CD14-positive monocyte (primary cell): ENCODE data around the gene ADAMTS4. TPM values are rescaled to one million over a fixed set of nuclear protein-coding genes. Genes with fewer than 3 reads are reported as not detected.

ENCODE experiments used
- DNase-seq, 3 donors: peaks; one replicate each; pipeline ENCODE4 v3.0.0-alpha.2; 2011 to 2022
- H2AFZ ChIP-seq: 2 replicates; pipeline ENCODE4 v1.6.0; 2012; ENCODE audit warnings: mild to moderate bottlenecking, low read depth, low read length, inconsistent platforms; ENCODE audit not compliant: insufficient read depth, poor library complexity, severe bottlenecking
- H3K27ac ChIP-seq, 2 donors: 1 replicate in 1 of 2; 2 replicates in 1 of 2; pipeline ENCODE4 v1.5.1; 2012 to 2013; ENCODE audit warnings: low read length in 2 of 2, control low read depth in 1 of 2, inconsistent platforms in 1 of 2, low read depth in 1 of 2, mild to moderate bottlenecking in 1 of 2
- H3K27me3 ChIP-seq, 2 donors: one replicate each; pipeline versions ENCODE4 v1.6.0 to v1.6.1; 2011 to 2013; ENCODE audit warnings: low read length in 2 of 2; ENCODE audit not compliant: control insufficient read depth in 2 of 2, insufficient read depth in 2 of 2
- H3K36me3 ChIP-seq, 2 donors: replicated peaks in 1 of 2; 1 replicate in 1 of 2; 2 replicates in 1 of 2; pipeline versions ENCODE4 v1.5.1 to v1.6.1; 2012 to 2013; ENCODE audit warnings: low read length in 2 of 2, control low read depth in 1 of 2, inconsistent platforms in 1 of 2, mild to moderate bottlenecking in 1 of 2; ENCODE audit not compliant: insufficient read depth in 2 of 2, control insufficient read depth in 1 of 2
- H3K4me1 ChIP-seq, 2 donors: 1 replicate in 1 of 2; 2 replicates in 1 of 2; pipeline versions ENCODE4 v1.5.1 to v1.6.1; 2012 to 2013; ENCODE audit warnings: low read length in 2 of 2, control low read depth in 1 of 2, inconsistent platforms in 1 of 2, mild to moderate bottlenecking in 1 of 2, moderate library complexity in 1 of 2; ENCODE audit not compliant: insufficient read depth in 2 of 2, control insufficient read depth in 1 of 2
- H3K4me2 ChIP-seq: replicated peaks from 2 replicates; pipeline ENCODE3; 2012; ENCODE audit warnings: low read length, moderate library complexity, mild to moderate bottlenecking; ENCODE audit not compliant: poor library complexity, severe bottlenecking; ENCODE audit errors: extremely low read depth
- H3K4me3 ChIP-seq, 3 experiments: fragments of 200-600 bp in 1 of 3; sonication (generic) in 1 of 3; replicated peaks in 1 of 3; 1 replicate in 2 of 3; 2 replicates in 1 of 3; pipeline ENCODE4 v1.5.1; 2011 to 2013; ENCODE audit warnings: low read length in 3 of 3, mild to moderate bottlenecking in 3 of 3, control low read depth in 2 of 3, low read depth in 2 of 3, inconsistent platforms in 1 of 3, moderate library complexity in 1 of 3
- H3K79me2 ChIP-seq: 2 replicates; pipeline ENCODE4 v1.6.0; 2012; ENCODE audit warnings: mild to moderate bottlenecking, control low read depth, inconsistent platforms, low read length, moderate library complexity; ENCODE audit not compliant: insufficient read depth
- H3K9ac ChIP-seq: 2 replicates; pipeline ENCODE4 v1.6.0; 2017; ENCODE audit warnings: low read length, mild to moderate bottlenecking; ENCODE audit not compliant: insufficient read depth, poor library complexity, severe bottlenecking
- H3K9me3 ChIP-seq, 2 donors: replicated peaks in 1 of 2; 1 replicate in 1 of 2; 2 replicates in 1 of 2; pipeline versions ENCODE4 v1.5.1 to v1.6.1; 2012 to 2013; ENCODE audit warnings: low read length in 2 of 2, control low read depth in 1 of 2; ENCODE audit not compliant: control insufficient read depth in 1 of 2, insufficient read depth in 1 of 2
- H4K20me1 ChIP-seq: 2 replicates; pipeline ENCODE4 v1.6.0; 2012; ENCODE audit warnings: mild to moderate bottlenecking, low read length, control low read depth, moderate library complexity; ENCODE audit not compliant: insufficient read depth
- H3K27ac Mint-ChIP-seq, 7 donors: one replicate each; pipeline ENCODE4 v1.8.0; 2020; ENCODE audit warnings: mild to moderate bottlenecking in 7 of 7, mixed read lengths in 7 of 7, moderate library complexity in 6 of 7, inconsistent platforms in 2 of 7
- H3K27me3 Mint-ChIP-seq, 3 donors: one replicate each; pipeline ENCODE4 v1.8.0; 2021 to 2022; ENCODE audit warnings: low read depth in 3 of 3, mild to moderate bottlenecking in 3 of 3, mixed read lengths in 3 of 3, moderate library complexity in 3 of 3, inconsistent platforms in 1 of 3
- H3K36me3 Mint-ChIP-seq, 2 donors: one replicate each; pipeline ENCODE4 v1.8.0; 2020; ENCODE audit warnings: mixed read lengths in 2 of 2, inconsistent platforms in 1 of 2, mild to moderate bottlenecking in 1 of 2
- H3K4me1 Mint-ChIP-seq: one replicate; pipeline ENCODE4 v1.8.0; 2020; ENCODE audit warnings: mild to moderate bottlenecking, mixed read lengths
- H3K4me3 Mint-ChIP-seq, 2 donors: one replicate each; pipeline ENCODE4 v1.8.0; 2020; ENCODE audit warnings: mild to moderate bottlenecking in 2 of 2, mixed read lengths in 2 of 2, moderate library complexity in 1 of 2
- H3K9me3 Mint-ChIP-seq, 7 donors: one replicate each; pipeline ENCODE4 v1.8.0; 2020 to 2022; ENCODE audit warnings: mixed read lengths in 7 of 7, mild to moderate bottlenecking in 6 of 7, moderate library complexity in 6 of 7, inconsistent platforms in 2 of 7
- CTCF ChIP-seq: fragments of 200-600 bp; IDR thresholded peaks from one replicate; pipeline ENCODE4 v1.8.0; 2022; ENCODE audit warnings: antibody characterized with exemption, mild to moderate bottlenecking
- WGBS: methylation state at CpG from one replicate; pipeline ENCODE4 v1.1.5; 2013; ENCODE audit warnings: missing lambda C conversion rate; ENCODE audit not compliant: insufficient coverage; 5-methylcytosine and 5-hydroxymethylcytosine counted together
- intact Hi-C, 2 donors: fragments of 100-400 bp; cut with micrococcal nuclease; formaldehyde crosslinking; loops; one replicate each; pipeline versions ENCODE4 v1.15.0 to v1.15.1; 2023
- polyA plus RNA-seq, 3 donors: library from polyadenylated mRNA; depleted of rRNA in 1 of 3; unstranded in 2 of 3; stranded (reverse) in 1 of 3; fragments of 300-500 nt in 2 of 3; fragments of >200 nt in 1 of 3; fragmentation: Illumina TruSeq in 2 of 3; gene quantifications; 1 replicate in 2 of 3; 2 replicates in 1 of 3; pipeline ENCODE4 v1.2.3, GENCODE V29; 2012 to 2021

Gene ADAMTS4
- polyA plus RNA-seq, 3 donors = 0.01 to 0.04 TPM; not detected in 1

- peak within 1 kb of the TSS; percentile 83 to 94 for H3K4me3 Mint-ChIP-seq
Measured at GRCh38 chr1:161165742-161166668, 32.8 kb downstream of the ADAMTS4 start, which contains the start of gene PPOX. TSS of gene PPOX (plus strand) at chr1:161166426. CDS start at chr1:161166848, 422 bp downstream.

More at GRCh38 chr1:161165742-161166668, 32.8 kb downstream of the ADAMTS4 start, which contains the start of gene PPOX:
- peak within 1 kb of the TSS; percentile 89 for H2AFZ ChIP-seq
- peak within 1 kb of the TSS; percentile 78 for H3K4me2 ChIP-seq
- H3K36me3 ChIP-seq = peaks cover 29 to 62% of the 10 kb centered on the region in 2 donors
- H3K27me3 ChIP-seq = no peaks in the 10 kb centered on the region
- 0% methylated on average over 37 of the region's 54 CpGs for WGBS
- H3K4me1 Mint-ChIP-seq = peaks cover 38% of the 10 kb centered on the region
- peak; percentile 95 to 97 (median 96) for DNase-seq
- H3K27me3 Mint-ChIP-seq = peaks cover 0 to 2% (median 0%) of the 10 kb centered on the region in 3 donors
- H3K9me3 Mint-ChIP-seq = no peaks in the 10 kb centered on the region
- intact Hi-C loops = no loop called here
- H4K20me1 ChIP-seq = no peaks in the 10 kb centered on the region
- no peaks in the 10 kb centered on the region for H3K9me3 ChIP-seq
- peak within 1 kb of the TSS; percentile 33 to 75 (median 73) for H3K4me3 ChIP-seq
- H3K36me3 Mint-ChIP-seq = peaks cover 55 to 67% of the 10 kb centered on the region in 2 donors
- H3K79me2 ChIP-seq = peaks cover 4% of the 10 kb centered on the region
- H3K27ac Mint-ChIP-seq = peak within 1 kb of the TSS; percentile 95 to 99 (median 97)
- H3K27ac ChIP-seq = peak within 1 kb of the TSS; percentile 91 to 98
- H3K4me1 ChIP-seq = peaks cover 21 to 28% of the 10 kb centered on the region in 2 donors
- H3K9ac ChIP-seq = peak within 1 kb of the TSS; percentile 85
- peak; percentile 56 for TF ChIP-seq CTCF
